CD14-positive monocyte (primary cell): Measurements from ENCODE around the gene GCGR. TPM values are rescaled to one million over a fixed set of nuclear protein-coding genes. Genes with fewer than 3 reads are reported as not detected.

ENCODE experiments used
- DNase-seq, 3 donors: peaks; one replicate each; pipeline ENCODE4 v3.0.0-alpha.2; 2011 to 2022
- H2AFZ ChIP-seq: 2 replicates; pipeline ENCODE4 v1.6.0; 2012; ENCODE audit warnings: mild to moderate bottlenecking, low read depth, low read length, inconsistent platforms; ENCODE audit not compliant: insufficient read depth, poor library complexity, severe bottlenecking
- H3K27ac ChIP-seq, 2 donors: 1 replicate in 1 of 2; 2 replicates in 1 of 2; pipeline ENCODE4 v1.5.1; 2012 to 2013; ENCODE audit warnings: low read length in 2 of 2, control low read depth in 1 of 2, inconsistent platforms in 1 of 2, low read depth in 1 of 2, mild to moderate bottlenecking in 1 of 2
- H3K27me3 ChIP-seq, 2 donors: one replicate each; pipeline versions ENCODE4 v1.6.0 to v1.6.1; 2011 to 2013; ENCODE audit warnings: low read length in 2 of 2; ENCODE audit not compliant: control insufficient read depth in 2 of 2, insufficient read depth in 2 of 2
- H3K36me3 ChIP-seq, 2 donors: replicated peaks in 1 of 2; 1 replicate in 1 of 2; 2 replicates in 1 of 2; pipeline versions ENCODE4 v1.5.1 to v1.6.1; 2012 to 2013; ENCODE audit warnings: low read length in 2 of 2, control low read depth in 1 of 2, inconsistent platforms in 1 of 2, mild to moderate bottlenecking in 1 of 2; ENCODE audit not compliant: insufficient read depth in 2 of 2, control insufficient read depth in 1 of 2
- H3K4me1 ChIP-seq, 2 donors: 1 replicate in 1 of 2; 2 replicates in 1 of 2; pipeline versions ENCODE4 v1.5.1 to v1.6.1; 2012 to 2013; ENCODE audit warnings: low read length in 2 of 2, control low read depth in 1 of 2, inconsistent platforms in 1 of 2, mild to moderate bottlenecking in 1 of 2, moderate library complexity in 1 of 2; ENCODE audit not compliant: insufficient read depth in 2 of 2, control insufficient read depth in 1 of 2
- H3K4me2 ChIP-seq: replicated peaks from 2 replicates; pipeline ENCODE3; 2012; ENCODE audit warnings: low read length, moderate library complexity, mild to moderate bottlenecking; ENCODE audit not compliant: poor library complexity, severe bottlenecking; ENCODE audit errors: extremely low read depth
- H3K4me3 ChIP-seq, 3 experiments: fragments of 200-600 bp in 1 of 3; sonication (generic) in 1 of 3; replicated peaks in 1 of 3; 1 replicate in 2 of 3; 2 replicates in 1 of 3; pipeline ENCODE4 v1.5.1; 2011 to 2013; ENCODE audit warnings: low read length in 3 of 3, mild to moderate bottlenecking in 3 of 3, control low read depth in 2 of 3, low read depth in 2 of 3, inconsistent platforms in 1 of 3, moderate library complexity in 1 of 3
- H3K79me2 ChIP-seq: 2 replicates; pipeline ENCODE4 v1.6.0; 2012; ENCODE audit warnings: mild to moderate bottlenecking, control low read depth, inconsistent platforms, low read length, moderate library complexity; ENCODE audit not compliant: insufficient read depth
- H3K9ac ChIP-seq: 2 replicates; pipeline ENCODE4 v1.6.0; 2017; ENCODE audit warnings: low read length, mild to moderate bottlenecking; ENCODE audit not compliant: insufficient read depth, poor library complexity, severe bottlenecking
- H3K9me3 ChIP-seq, 2 donors: replicated peaks in 1 of 2; 1 replicate in 1 of 2; 2 replicates in 1 of 2; pipeline versions ENCODE4 v1.5.1 to v1.6.1; 2012 to 2013; ENCODE audit warnings: low read length in 2 of 2, control low read depth in 1 of 2; ENCODE audit not compliant: control insufficient read depth in 1 of 2, insufficient read depth in 1 of 2
- H4K20me1 ChIP-seq: 2 replicates; pipeline ENCODE4 v1.6.0; 2012; ENCODE audit warnings: mild to moderate bottlenecking, low read length, control low read depth, moderate library complexity; ENCODE audit not compliant: insufficient read depth
- H3K27ac Mint-ChIP-seq, 7 donors: one replicate each; pipeline ENCODE4 v1.8.0; 2020; ENCODE audit warnings: mild to moderate bottlenecking in 7 of 7, mixed read lengths in 7 of 7, moderate library complexity in 6 of 7, inconsistent platforms in 2 of 7
- H3K27me3 Mint-ChIP-seq, 3 donors: one replicate each; pipeline ENCODE4 v1.8.0; 2021 to 2022; ENCODE audit warnings: low read depth in 3 of 3, mild to moderate bottlenecking in 3 of 3, mixed read lengths in 3 of 3, moderate library complexity in 3 of 3, inconsistent platforms in 1 of 3
- H3K36me3 Mint-ChIP-seq, 2 donors: one replicate each; pipeline ENCODE4 v1.8.0; 2020; ENCODE audit warnings: mixed read lengths in 2 of 2, inconsistent platforms in 1 of 2, mild to moderate bottlenecking in 1 of 2
- H3K4me1 Mint-ChIP-seq: one replicate; pipeline ENCODE4 v1.8.0; 2020; ENCODE audit warnings: mild to moderate bottlenecking, mixed read lengths
- H3K4me3 Mint-ChIP-seq, 2 donors: one replicate each; pipeline ENCODE4 v1.8.0; 2020; ENCODE audit warnings: mild to moderate bottlenecking in 2 of 2, mixed read lengths in 2 of 2, moderate library complexity in 1 of 2
- H3K9me3 Mint-ChIP-seq, 7 donors: one replicate each; pipeline ENCODE4 v1.8.0; 2020 to 2022; ENCODE audit warnings: mixed read lengths in 7 of 7, mild to moderate bottlenecking in 6 of 7, moderate library complexity in 6 of 7, inconsistent platforms in 2 of 7
- WGBS: methylation state at CpG from one replicate; pipeline ENCODE4 v1.1.5; 2013; ENCODE audit warnings: missing lambda C conversion rate; ENCODE audit not compliant: insufficient coverage; 5-methylcytosine and 5-hydroxymethylcytosine counted together
- intact Hi-C, 2 donors: fragments of 100-400 bp; cut with micrococcal nuclease; formaldehyde crosslinking; loops; one replicate each; pipeline versions ENCODE4 v1.15.0 to v1.15.1; 2023
- polyA plus RNA-seq, 3 donors: library from polyadenylated mRNA; depleted of rRNA in 1 of 3; unstranded in 2 of 3; stranded (reverse) in 1 of 3; fragments of 300-500 nt in 2 of 3; fragments of >200 nt in 1 of 3; fragmentation: Illumina TruSeq in 2 of 3; gene quantifications; 1 replicate in 2 of 3; 2 replicates in 1 of 3; pipeline ENCODE4 v1.2.3, GENCODE V29; 2012 to 2021
- TF ChIP-seq, protein P1 (sequence below): fragments of 200-600 bp; IDR thresholded peaks from one replicate; pipeline ENCODE4 v1.8.0; 2022; ENCODE audit warnings: antibody characterized with exemption, mild to moderate bottlenecking

The GCGR gene
- polyA plus RNA-seq, 3 donors = not detected

GRCh38 chr17:81863123-81863675 lies 59.2 kb downstream of the GCGR start:
- Histone ChIP-seq H3K9ac (no peak overlapping the region), H3K4me2 (no peak overlapping the region), H3K36me3 (peaks cover 14 to 18% of the 10 kb centered on the region in 2 donors), H3K27ac (peak overlapping the region in 1 of 2 donors; percentile 24), H2AFZ (no peak overlapping the region), H3K27me3 (no peaks in the 10 kb centered on the region), H4K20me1 (peaks cover 58% of the 10 kb centered on the region), H3K9me3 (no peaks in the 10 kb centered on the region), H3K4me1 (peaks cover 38 to 51% of the 10 kb centered on the region in 2 donors), H3K79me2 (peaks cover 77% of the 10 kb centered on the region), H3K4me3 (no peak overlapping the region)
- H3K9me3 Mint-ChIP-seq = no peaks in the 10 kb centered on the region
- peaks cover 16 to 28% of the 10 kb centered on the region in 2 donors for H3K36me3 Mint-ChIP-seq
- intact Hi-C loops = loop anchor here in 1 of 2 donors (10.0 kb wide), 1 partner anchor 52 kb away; the partner anchor contains the start of genes PCYT2 and SIRT7
- TF ChIP-seq, protein P1, sequence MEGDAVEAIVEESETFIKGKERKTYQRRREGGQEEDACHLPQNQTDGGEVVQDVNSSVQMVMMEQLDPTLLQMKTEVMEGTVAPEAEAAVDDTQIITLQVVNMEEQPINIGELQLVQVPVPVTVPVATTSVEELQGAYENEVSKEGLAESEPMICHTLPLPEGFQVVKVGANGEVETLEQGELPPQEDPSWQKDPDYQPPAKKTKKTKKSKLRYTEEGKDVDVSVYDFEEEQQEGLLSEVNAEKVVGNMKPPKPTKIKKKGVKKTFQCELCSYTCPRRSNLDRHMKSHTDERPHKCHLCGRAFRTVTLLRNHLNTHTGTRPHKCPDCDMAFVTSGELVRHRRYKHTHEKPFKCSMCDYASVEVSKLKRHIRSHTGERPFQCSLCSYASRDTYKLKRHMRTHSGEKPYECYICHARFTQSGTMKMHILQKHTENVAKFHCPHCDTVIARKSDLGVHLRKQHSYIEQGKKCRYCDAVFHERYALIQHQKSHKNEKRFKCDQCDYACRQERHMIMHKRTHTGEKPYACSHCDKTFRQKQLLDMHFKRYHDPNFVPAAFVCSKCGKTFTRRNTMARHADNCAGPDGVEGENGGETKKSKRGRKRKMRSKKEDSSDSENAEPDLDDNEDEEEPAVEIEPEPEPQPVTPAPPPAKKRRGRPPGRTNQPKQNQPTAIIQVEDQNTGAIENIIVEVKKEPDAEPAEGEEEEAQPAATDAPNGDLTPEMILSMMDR = no peak
- H3K27me3 Mint-ChIP-seq = peaks cover 0 to 3% (median 2%) of the 10 kb centered on the region in 3 donors
- peak overlapping the region; percentile 2 to 96 (median 79) for H3K27ac Mint-ChIP-seq
- H3K4me1 Mint-ChIP-seq = peaks cover 44% of the 10 kb centered on the region
- H3K4me3 Mint-ChIP-seq = no peak overlapping the region
- 36% methylated on average over 2 of the region's 6 CpGs for WGBS
- no peak for DNase-seq

Other genes starting within 250 kb of the GCGR start
- gene NPLOC4, start 167.0 kb upstream of the GCGR start, polyA plus RNA-seq = 100 to 1,000 TPM in 2 of 3 donors, 10 to 100 TPM in 1; 92.1 to 112 (median 106) TPM
- not detected for gene TSPAN10, start 167.0 kb upstream of the GCGR start, polyA plus RNA-seq
- gene PDE6G, start 147.6 kb upstream of the GCGR start, polyA plus RNA-seq = 10 to 100 TPM in 2 of 3 donors, 1 to 10 TPM in 1; 8.9 to 12.0 (median 11.5) TPM
- gene OXLD1, start 137.5 kb upstream of the GCGR start, polyA plus RNA-seq = 10 to 100 TPM; 46.0 to 61.1 (median 51.8) TPM
- gene CCDC137, start 137.4 kb upstream of the GCGR start, polyA plus RNA-seq = 1 to 10 TPM; 2.4 to 8.8 (median 3.6) TPM
- 10 to 100 TPM; 17.6 to 43.0 (median 28.7) TPM for gene ARL16, start 120.4 kb upstream of the GCGR start, polyA plus RNA-seq
- gene HGS, start 120.1 kb upstream of the GCGR start, polyA plus RNA-seq = 100 to 1,000 TPM in 1 of 3 donors, 10 to 100 TPM in 2; 19.3 to 200 (median 28.0) TPM
- 10 to 100 TPM; 21.2 to 57.0 (median 38.3) TPM for gene MRPL12, start 100.8 kb upstream of the GCGR start, polyA plus RNA-seq
- gene SLC25A10, start 91.9 kb upstream of the GCGR start, polyA plus RNA-seq = 1 to 10 TPM; 1.8 to 2.3 (median 1.9) TPM
- gene MCRIP1, start 29.1 kb downstream of the GCGR start, polyA plus RNA-seq = 10 to 100 TPM; 48.4 to 63.0 (median 48.5) TPM
- gene PPP1R27, start 30.9 kb downstream of the GCGR start, polyA plus RNA-seq = 1 to 10 TPM in 1 of 3 donors, under 1 TPM in 2; 0.22 to 1.5 (median 0.33) TPM
- 100 to 1,000 TPM; 108 to 297 (median 291) TPM for gene P4HB, start 56.4 kb downstream of the GCGR start, polyA plus RNA-seq
- gene ARHGDIA, start 67.2 kb downstream of the GCGR start, polyA plus RNA-seq = 100 to 1,000 TPM in 1 of 3 donors, 10 to 100 TPM in 2; 86.3 to 477 (median 97.2) TPM
- 10 to 100 TPM; 20.2 to 98.1 (median 57.3) TPM for gene ALYREF, start 87.4 kb downstream of the GCGR start, polyA plus RNA-seq
- gene ANAPC11, start 87.6 kb downstream of the GCGR start, polyA plus RNA-seq = 100 to 1,000 TPM; 184 to 512 (median 397) TPM
- under 1 TPM in 2 of 3 donors, not detected in 1; 0.08 to 0.16 TPM for gene NPB, start 98.1 kb downstream of the GCGR start, polyA plus RNA-seq
- 10 to 100 TPM; 10.7 to 14.5 (median 11.0) TPM for gene PCYT2, start 107.2 kb downstream of the GCGR start, polyA plus RNA-seq
- gene SIRT7, start 114.0 kb downstream of the GCGR start, polyA plus RNA-seq = 10 to 100 TPM; 22.5 to 73.5 (median 23.7) TPM
- 10 to 100 TPM in 1 of 3 donors, 1 to 10 TPM in 2; 7.4 to 66.0 (median 7.6) TPM for gene MAFG, start 123.6 kb downstream of the GCGR start, polyA plus RNA-seq
- under 1 TPM in 1 of 3 donors, not detected in 2; 0.07 TPM for gene PYCR1, start 133.2 kb downstream of the GCGR start, polyA plus RNA-seq
- not detected for gene MYADML2, start 143.1 kb downstream of the GCGR start, polyA plus RNA-seq
- gene NOTUM, start 157.0 kb downstream of the GCGR start, polyA plus RNA-seq = not detected
- gene ASPSCR1, start 173.5 kb downstream of the GCGR start, polyA plus RNA-seq = 10 to 100 TPM; 25.5 to 31.9 (median 25.6) TPM
- gene CENPX, start 218.7 kb downstream of the GCGR start, polyA plus RNA-seq = 10 to 100 TPM; 47.7 to 57.0 (median 55.9) TPM
- 10 to 100 TPM in 1 of 3 donors, 1 to 10 TPM in 2; 2.6 to 12.2 (median 3.4) TPM for gene LRRC45, start 219.2 kb downstream of the GCGR start, polyA plus RNA-seq
- 1 to 10 TPM in 1 of 3 donors, not detected in 2; 1.8 TPM for gene RAC3, start 227.5 kb downstream of the GCGR start, polyA plus RNA-seq
- gene DCXR, start 233.5 kb downstream of the GCGR start, polyA plus RNA-seq = 10 to 100 TPM; 88.8 to 93.1 (median 90.3) TPM
- gene RFNG, start 247.7 kb downstream of the GCGR start, polyA plus RNA-seq = 10 to 100 TPM in 1 of 3 donors, 1 to 10 TPM in 2; 1.5 to 32.4 (median 4.1) TPM
- gene GPS1, start 247.7 kb downstream of the GCGR start, polyA plus RNA-seq = 100 to 1,000 TPM; 101 to 130 (median 110) TPM